ENCODE data around the gene NOMO2. TPM values are rescaled to one million over a fixed set of nuclear protein-coding genes. Genes with fewer than 3 reads are reported as not detected.
"Not testable (repeated sequence)": the region's sequence is repeated elsewhere in the genome, so short reads cannot be mapped to it uniquely, and the experiment has no call there.

Gene NOMO2
- polyA plus RNA-seq (2012; ENCODE audit: insufficient read depth, insufficient read length, low read depth): 342 TPM

- not testable (repeated sequence) for H3K27me3 ChIP-seq, H3K36me3 ChIP-seq, H3K9me3 ChIP-seq, H3K4me1 ChIP-seq
- peak; percentile 89 for DNase-seq
- H3K4me3 ChIP-seq (ENCODE audit: low read depth, low read length): peak within 1 kb of the TSS; percentile 53
Measured at GRCh38 chr16:18561727-18562314, at the start of gene NOMO2. Gene NOMO2, minus strand, starts transcription at chr16:18562097. Its CDS starts 57 bp downstream, at chr16:18562040.

GRCh38 chr16:18610147-18610803 is 48.4 kb upstream of the NOMO2 start:
- H3K4me1 ChIP-seq; H3K9me3 ChIP-seq; DNase-seq; H3K4me3 ChIP-seq (ENCODE audit: low read depth, low read length); H3K36me3 ChIP-seq; H3K27me3 ChIP-seq: not testable (repeated sequence)

GRCh38 chr16:18608271-18608670 is 46.4 kb upstream of the NOMO2 start:
- not testable (repeated sequence) for DNase-seq; H3K27me3 ChIP-seq; H3K4me3 ChIP-seq (ENCODE audit: low read depth, low read length); H3K4me1 ChIP-seq; H3K9me3 ChIP-seq; H3K36me3 ChIP-seq

GRCh38 chr16:18603572-18604246 is 41.8 kb upstream of the NOMO2 start:
- not testable (repeated sequence) for H3K4me1 ChIP-seq; H3K9me3 ChIP-seq; H3K4me3 ChIP-seq (ENCODE audit: low read depth, low read length); H3K27me3 ChIP-seq; H3K36me3 ChIP-seq; DNase-seq

- H3K36me3 ChIP-seq, H3K27me3 ChIP-seq, H3K4me1 ChIP-seq: not testable (repeated sequence)
Measured at GRCh38 chr16:18598582-18598981, 36.7 kb upstream of the NOMO2 start.

GRCh38 chr16:18597734-18598133 is 35.8 kb upstream of the NOMO2 start:
- H3K4me3 ChIP-seq (ENCODE audit: low read depth, low read length); H3K9me3 ChIP-seq; H3K36me3 ChIP-seq; H3K27me3 ChIP-seq; H3K4me1 ChIP-seq; DNase-seq: not testable (repeated sequence)

More at GRCh38 chr16:18598582-18598981, 36.7 kb upstream of the NOMO2 start:
- not testable (repeated sequence) for DNase-seq; H3K9me3 ChIP-seq; H3K4me3 ChIP-seq (ENCODE audit: low read depth, low read length)

GRCh38 chr16:18597319-18597718 is 35.4 kb upstream of the NOMO2 start:
- not testable (repeated sequence) for H3K4me3 ChIP-seq (ENCODE audit: low read depth, low read length); H3K27me3 ChIP-seq; DNase-seq; H3K9me3 ChIP-seq; H3K4me1 ChIP-seq; H3K36me3 ChIP-seq

- H3K4me3 ChIP-seq (ENCODE audit: low read depth, low read length); DNase-seq; H3K4me1 ChIP-seq; H3K36me3 ChIP-seq; H3K9me3 ChIP-seq; H3K27me3 ChIP-seq: not testable (repeated sequence)
Measured at GRCh38 chr16:18595796-18596195, 33.9 kb upstream of the NOMO2 start.

GRCh38 chr16:18594880-18595279 is 33.0 kb upstream of the NOMO2 start:
- H3K4me1 ChIP-seq; H3K36me3 ChIP-seq; H3K4me3 ChIP-seq (ENCODE audit: low read depth, low read length); H3K9me3 ChIP-seq; DNase-seq; H3K27me3 ChIP-seq: not testable (repeated sequence)

- not testable (repeated sequence) for H3K36me3 ChIP-seq, DNase-seq
Measured at GRCh38 chr16:18593904-18594303, 32.0 kb upstream of the NOMO2 start.

GRCh38 chr16:18592982-18593381 is 31.1 kb upstream of the NOMO2 start:
- not testable (repeated sequence) for H3K27me3 ChIP-seq; H3K9me3 ChIP-seq; H3K4me3 ChIP-seq (ENCODE audit: low read depth, low read length); H3K36me3 ChIP-seq; H3K4me1 ChIP-seq; DNase-seq

More at GRCh38 chr16:18593904-18594303, 32.0 kb upstream of the NOMO2 start:
- not testable (repeated sequence) for H3K4me3 ChIP-seq (ENCODE audit: low read depth, low read length); H3K27me3 ChIP-seq; H3K4me1 ChIP-seq; H3K9me3 ChIP-seq

- peak; percentile 60 for DNase-seq
- H3K27me3 ChIP-seq; H3K9me3 ChIP-seq; H3K36me3 ChIP-seq; H3K4me1 ChIP-seq; H3K4me3 ChIP-seq (ENCODE audit: low read depth, low read length): not testable (repeated sequence)
- TF ChIP-seq CTCF (IDR thresholded peaks at IDR 0.05; ENCODE audit: low read depth, low read length): peak; percentile 42
Measured at GRCh38 chr16:18591908-18592307, 30.0 kb upstream of the NOMO2 start.

GRCh38 chr16:18591441-18591840 is 29.5 kb upstream of the NOMO2 start:
- not testable (repeated sequence) for DNase-seq; H3K4me1 ChIP-seq; H3K36me3 ChIP-seq; H3K4me3 ChIP-seq (ENCODE audit: low read depth, low read length); H3K27me3 ChIP-seq; H3K9me3 ChIP-seq

GRCh38 chr16:18589806-18590205 is 27.9 kb upstream of the NOMO2 start:
- not testable (repeated sequence) for H3K4me1 ChIP-seq; H3K27me3 ChIP-seq; H3K9me3 ChIP-seq; H3K4me3 ChIP-seq (ENCODE audit: low read depth, low read length); H3K36me3 ChIP-seq; DNase-seq
